ENCODE data around the gene GRPR.

DNA sequence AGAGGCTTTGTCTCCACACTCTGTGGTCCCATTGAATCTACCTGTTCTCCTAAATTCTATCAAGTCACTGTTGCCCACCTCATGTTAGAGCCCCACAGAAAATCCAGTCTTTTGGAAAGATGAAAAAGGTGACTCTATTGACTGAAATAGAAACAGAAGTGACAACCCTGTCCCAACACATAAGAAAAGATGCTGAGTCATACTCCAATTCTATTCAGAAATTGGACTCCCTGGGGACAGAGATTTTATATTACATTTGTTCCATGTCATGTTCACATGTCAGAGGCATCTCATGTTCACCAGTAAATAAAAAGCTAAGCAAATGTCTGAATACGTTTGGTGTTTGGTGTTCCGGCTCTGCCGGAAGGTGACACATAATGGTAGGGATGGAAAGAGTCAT is 2.9 kb upstream of the GRPR start:
- TF ChIP-seq CTCF (IDR thresholded peaks at IDR 0.05) = no peak
- TF ChIP-seq EP300 (IDR thresholded peaks at IDR 0.05; ENCODE audit: borderline replicate concordance in 1 of 2, low read depth in 1 of 2, low read length in 1 of 2) = no peak
- no peak for TF ChIP-seq CHD2 (IDR thresholded peaks at IDR 0.05; ENCODE audit: low read length, partially characterized antibody)
- no peak for TF ChIP-seq SMC3 (IDR thresholded peaks at IDR 0.05; ENCODE audit: low read depth, low read length)
- TF ChIP-seq RAD21 (IDR thresholded peaks at IDR 0.05; ENCODE audit: low read length) = no peak
- no peak for TF ChIP-seq EZH2phosphoT487 (IDR thresholded peaks at IDR 0.05; ENCODE audit: borderline replicate concordance, low read depth)
- TF ChIP-seq, protein P1, sequence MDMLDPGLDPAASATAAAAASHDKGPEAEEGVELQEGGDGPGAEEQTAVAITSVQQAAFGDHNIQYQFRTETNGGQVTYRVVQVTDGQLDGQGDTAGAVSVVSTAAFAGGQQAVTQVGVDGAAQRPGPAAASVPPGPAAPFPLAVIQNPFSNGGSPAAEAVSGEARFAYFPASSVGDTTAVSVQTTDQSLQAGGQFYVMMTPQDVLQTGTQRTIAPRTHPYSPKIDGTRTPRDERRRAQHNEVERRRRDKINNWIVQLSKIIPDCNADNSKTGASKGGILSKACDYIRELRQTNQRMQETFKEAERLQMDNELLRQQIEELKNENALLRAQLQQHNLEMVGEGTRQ (IDR thresholded peaks at IDR 0.05; ENCODE audit: borderline replicate concordance, low read depth, low read length) = no peak
- no peak for TF ChIP-seq YY1 (IDR thresholded peaks at IDR 0.05; ENCODE audit: low read depth)
- no peak for TF ChIP-seq NRF1 (IDR thresholded peaks at IDR 0.05; ENCODE audit: low read depth, low read length)
- no peak for TF ChIP-seq MXI1 (IDR thresholded peaks at IDR 0.05; ENCODE audit: low read depth, low read length)
- TF ChIP-seq, protein P2, sequence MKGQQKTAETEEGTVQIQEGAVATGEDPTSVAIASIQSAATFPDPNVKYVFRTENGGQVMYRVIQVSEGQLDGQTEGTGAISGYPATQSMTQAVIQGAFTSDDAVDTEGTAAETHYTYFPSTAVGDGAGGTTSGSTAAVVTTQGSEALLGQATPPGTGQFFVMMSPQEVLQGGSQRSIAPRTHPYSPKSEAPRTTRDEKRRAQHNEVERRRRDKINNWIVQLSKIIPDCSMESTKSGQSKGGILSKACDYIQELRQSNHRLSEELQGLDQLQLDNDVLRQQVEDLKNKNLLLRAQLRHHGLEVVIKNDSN (IDR thresholded peaks at IDR 0.05; ENCODE audit: borderline replicate concordance, low read depth) = no peak
